Measurements from ENCODE around the gene KCNJ1.

Gene KCNJ1

GRCh38 chr11:128881221-128881620 is 14.1 kb upstream of the KCNJ1 start:
- no peak for DNase-seq

GRCh38 chr11:128879817-128880216 is 12.7 kb upstream of the KCNJ1 start:
- no peak for DNase-seq

- no peak for DNase-seq
These were observed 11.4 kb upstream of the KCNJ1 start for GRCh38 chr11:128878455-128878854.

- no peak for DNase-seq
These were observed 10.6 kb upstream of the KCNJ1 start for GRCh38 chr11:128877726-128878125.

GRCh38 chr11:128876133-128876650 is 9.1 kb upstream of the KCNJ1 start:
- no peak for DNase-seq

- no peak for DNase-seq
These were observed 7.3 kb upstream of the KCNJ1 start for GRCh38 chr11:128874427-128874826.

- no peak for DNase-seq
These were observed 5.5 kb upstream of the KCNJ1 start for GRCh38 chr11:128872594-128872993.

- DNase-seq, result no peak
These were observed 5.0 kb upstream of the KCNJ1 start for GRCh38 chr11:128872094-128872493.

- no peak for DNase-seq
These were observed 4.1 kb upstream of the KCNJ1 start for GRCh38 chr11:128871168-128871610.

GRCh38 chr11:128868841-128869671 is 2.0 kb upstream of the KCNJ1 start:
- DNase-seq, result no peak

GRCh38 chr11:128865490-128865889 is 1.6 kb downstream of the KCNJ1 start:
- DNase-seq, result no peak

- peak; percentile 18 for DNase-seq
These were observed 4.0 kb downstream of the KCNJ1 start for GRCh38 chr11:128862908-128863660.

- DNase-seq, result no peak
These were observed 4.7 kb downstream of the KCNJ1 start for GRCh38 chr11:128862406-128862805.

GRCh38 chr11:128860571-128861361 is 6.3 kb downstream of the KCNJ1 start:
- DNase-seq, result peak; percentile 74

- DNase-seq, result no peak
These were observed 7.3 kb downstream of the KCNJ1 start for GRCh38 chr11:128859563-128860441.

GRCh38 chr11:128857341-128857740 is 9.8 kb downstream of the KCNJ1 start:
- no peak for DNase-seq

- no peak for DNase-seq
These were observed 10.9 kb downstream of the KCNJ1 start for GRCh38 chr11:128856241-128856640.

- no peak for DNase-seq
These were observed 12.3 kb downstream of the KCNJ1 start for GRCh38 chr11:128854841-128855240.

- DNase-seq, result no peak
These were observed 13.5 kb downstream of the KCNJ1 start for GRCh38 chr11:128853559-128853958.

GRCh38 chr11:128852327-128853023 is 14.6 kb downstream of the KCNJ1 start:
- DNase-seq, result no peak

- DNase-seq, result no peak
These were observed 18.2 kb downstream of the KCNJ1 start for GRCh38 chr11:128848815-128849455.

Data from T1000 (cell line).